Esophagus (tissue), 2 donors: Measurements from ENCODE around the gene ZNF705A. TPM values are rescaled to one million over a fixed set of nuclear protein-coding genes. Genes with fewer than 3 reads are reported as not detected.
"Not testable (repeated sequence)": the region's sequence is repeated elsewhere in the genome, so short reads cannot be mapped to it uniquely, and the experiment has no call there.

Experiments used
- H3K27ac ChIP-seq, 2 donors: one replicate each; pipeline ENCODE4 v1.5.1; 2013; ENCODE audit warnings: low read depth in 2 of 2, mild to moderate bottlenecking in 2 of 2, inconsistent platforms in 1 of 2, low read length in 1 of 2, moderate library complexity in 1 of 2
- H3K27me3 ChIP-seq, 2 donors: one replicate each; pipeline ENCODE4 v1.6.1; 2013; ENCODE audit warnings: low read length in 2 of 2, control low read depth in 1 of 2, mild to moderate bottlenecking in 1 of 2; ENCODE audit not compliant: insufficient read depth in 2 of 2, control insufficient read depth in 1 of 2
- H3K36me3 ChIP-seq, 2 donors: one replicate each; pipeline ENCODE4 v1.6.1; 2013; ENCODE audit warnings: low read length in 1 of 2; ENCODE audit not compliant: control insufficient read depth in 2 of 2, insufficient read depth in 2 of 2
- H3K4me1 ChIP-seq, 2 donors: one replicate each; pipeline ENCODE4 v1.6.1; 2013; ENCODE audit warnings: low read length in 1 of 2; ENCODE audit not compliant: control insufficient read depth in 2 of 2, insufficient read depth in 2 of 2
- H3K4me3 ChIP-seq, 2 donors: one replicate each; pipeline ENCODE4 v1.5.1; 2013; ENCODE audit warnings: low read length in 2 of 2, mild to moderate bottlenecking in 2 of 2, low read depth in 1 of 2, moderate library complexity in 1 of 2
- H3K9me3 ChIP-seq, 2 donors: one replicate each; pipeline ENCODE4 v1.6.1; 2013; ENCODE audit warnings: mild to moderate bottlenecking in 2 of 2, low read depth in 1 of 2, low read length in 1 of 2, moderate library complexity in 1 of 2; ENCODE audit not compliant: control insufficient read depth in 2 of 2, insufficient read depth in 1 of 2
- WGBS, 2 donors: extraction: QIAGEN DNeasy Blood & Tissue Kit; methylation state at CpG; one replicate each; pipeline ENCODE4 v1.1.7; 2013; 5-methylcytosine and 5-hydroxymethylcytosine counted together
- polyA plus RNA-seq, 2 donors: library from polyadenylated mRNA; stranded (reverse); fragments of 200-250 nt; gene quantifications; one replicate each; pipeline ENCODE4 v1.2.3, GENCODE V29; 2013
- donor health status: healthy with polysubstance abuse.
- donor health status: Bipolar disorder and iron deficiency.

ZNF705A gene
- polyA plus RNA-seq, 2 donors: not detected

GRCh38 chr12:8183346-8183745 lies 26.5 kb downstream of the ZNF705A start:
- not testable (repeated sequence) for H3K9me3 ChIP-seq, H3K27me3 ChIP-seq, H3K4me3 ChIP-seq, H3K27ac ChIP-seq, H3K36me3 ChIP-seq, H3K4me1 ChIP-seq
- WGBS, 2 donors: 92 to 98% methylated on average over 20 to 23 of the region's 23 CpGs

DNA sequence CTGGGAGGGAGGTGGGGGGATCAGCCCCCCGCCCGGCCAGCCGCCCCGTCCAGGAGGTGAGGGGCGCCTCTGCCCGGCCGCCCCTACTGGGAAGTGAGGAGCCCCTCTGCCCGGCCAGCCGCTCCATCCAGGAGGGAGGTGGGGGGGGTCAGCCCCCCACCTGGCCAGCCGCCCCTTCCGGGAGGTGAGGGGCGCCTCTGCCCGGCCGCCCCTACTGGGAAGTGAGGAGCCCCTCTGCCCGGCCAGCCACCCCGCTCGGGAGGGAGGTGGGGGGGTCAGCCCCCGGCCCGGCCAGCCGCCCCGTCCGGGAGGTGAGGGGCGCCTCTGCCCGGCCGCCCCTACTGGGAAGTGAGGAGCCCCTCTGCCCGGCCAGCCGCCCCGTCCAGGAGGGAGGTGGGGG lies 27.4 kb downstream of the ZNF705A start:
- H3K4me1 ChIP-seq, H3K4me3 ChIP-seq, H3K27me3 ChIP-seq, H3K36me3 ChIP-seq, H3K27ac ChIP-seq, H3K9me3 ChIP-seq: not testable (repeated sequence)
- 93 to 100% methylated on average over 2 to 24 of the region's 28 CpGs for WGBS, 2 donors

DNA sequence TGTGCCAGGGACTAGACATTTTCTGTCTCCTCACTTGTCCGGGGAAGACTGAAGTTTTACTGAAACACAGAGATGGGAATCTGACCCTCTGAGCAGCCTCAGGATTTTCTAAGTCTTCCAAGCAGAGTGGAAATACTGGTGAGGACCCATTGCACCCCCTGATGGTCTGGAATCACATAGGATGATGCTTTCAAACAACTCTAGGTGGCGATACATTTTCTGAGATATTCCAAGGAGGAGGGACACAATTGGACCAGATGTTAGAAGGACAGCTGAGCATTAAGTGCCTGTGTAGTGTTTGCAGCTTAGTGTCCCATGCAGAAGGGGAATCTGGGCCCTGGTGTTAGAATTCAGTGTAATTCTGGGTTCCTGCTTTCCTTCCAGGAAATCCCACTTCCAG lies 31.3 kb downstream of the ZNF705A start:
- not testable (repeated sequence) for H3K9me3 ChIP-seq, H3K4me1 ChIP-seq, H3K27me3 ChIP-seq, H3K27ac ChIP-seq, H3K36me3 ChIP-seq, H3K4me3 ChIP-seq
- WGBS, 2 donors: 81 to 83% methylated on average over 2 of the region's 2 CpGs

DNA sequence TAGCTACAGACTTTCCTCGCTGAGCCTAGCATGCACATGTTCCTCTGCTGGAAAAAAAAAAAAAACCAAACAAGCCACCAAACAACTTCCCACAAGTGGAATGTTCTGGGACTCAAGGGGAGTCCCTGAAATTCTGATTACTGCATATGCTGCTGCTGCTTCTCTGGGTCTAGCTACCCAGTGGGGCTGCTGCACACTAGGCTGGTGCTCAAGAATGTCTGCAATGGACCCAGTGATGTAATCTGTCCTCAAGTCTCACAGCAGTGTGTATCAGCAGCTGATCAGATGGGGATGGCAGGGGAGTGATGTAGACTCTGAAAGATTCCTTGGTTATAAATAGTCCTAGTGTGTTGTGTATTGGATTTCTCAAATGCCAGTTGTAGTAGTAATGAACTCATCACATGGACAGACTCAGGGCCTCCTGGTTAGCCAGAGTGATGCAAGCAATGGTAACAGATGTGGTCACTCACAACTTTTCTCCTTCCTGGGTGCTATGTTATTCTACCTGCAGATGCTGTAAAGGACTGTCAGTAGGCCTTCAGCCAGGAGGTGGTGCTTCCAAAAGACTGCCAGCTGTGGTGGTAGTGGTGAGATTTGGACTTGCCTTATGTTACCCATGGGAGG lies 41.0 kb downstream of the ZNF705A start:
- H3K36me3 ChIP-seq, H3K27ac ChIP-seq, H3K4me3 ChIP-seq, H3K27me3 ChIP-seq, H3K4me1 ChIP-seq, H3K9me3 ChIP-seq: not testable (repeated sequence)
- 89 to 100% methylated on average over 1 of the region's 1 CpG for WGBS, 2 donors

DNA sequence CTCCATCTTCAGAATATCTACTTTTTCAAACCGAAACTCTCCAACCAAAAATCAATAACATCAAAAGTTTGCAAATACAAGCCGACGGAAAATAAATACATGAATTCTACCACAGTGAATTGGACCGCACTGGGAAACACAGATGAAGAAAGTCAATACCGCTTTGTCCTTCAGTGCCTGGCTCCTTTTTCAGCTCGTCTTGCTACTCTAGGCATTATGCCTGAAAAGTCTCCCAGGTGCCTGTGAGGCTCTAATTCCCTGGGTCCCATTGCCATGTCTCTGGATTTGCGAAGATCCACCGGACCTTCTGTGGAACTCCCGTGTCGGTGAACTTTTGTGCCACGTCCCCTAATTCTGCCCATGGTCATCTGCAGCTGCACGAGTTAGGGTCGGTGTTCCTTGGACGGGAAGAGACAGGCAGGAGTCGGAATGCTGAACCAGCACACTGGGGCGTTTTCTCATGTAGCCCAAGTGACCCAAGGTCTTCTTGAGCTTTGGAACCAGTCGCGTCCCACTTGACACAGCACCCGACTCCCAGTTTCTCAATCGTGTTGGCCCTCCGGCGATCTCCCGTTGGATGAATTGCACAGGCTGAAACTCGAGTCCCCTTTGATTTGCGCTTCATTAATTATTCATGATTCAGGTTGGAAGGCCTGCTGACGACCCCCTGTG lies 62.0 kb downstream of the ZNF705A start:
- not testable (repeated sequence) for H3K27me3 ChIP-seq, H3K36me3 ChIP-seq, H3K4me1 ChIP-seq, H3K9me3 ChIP-seq, H3K27ac ChIP-seq, H3K4me3 ChIP-seq
- 78 to 84% methylated on average over 26 of the region's 26 CpGs for WGBS, 2 donors

- WGBS, 2 donors: 72 to 76% methylated on average over 21 of the region's 21 CpGs
- not testable (repeated sequence) for H3K4me1 ChIP-seq, H3K36me3 ChIP-seq, H3K27me3 ChIP-seq, H3K4me3 ChIP-seq, H3K27ac ChIP-seq, H3K9me3 ChIP-seq
These were observed 64.6 kb downstream of the ZNF705A start for GRCh38 chr12:8221375-8221774.

- not testable (repeated sequence) for H3K36me3 ChIP-seq, H3K9me3 ChIP-seq, H3K4me3 ChIP-seq, H3K4me1 ChIP-seq, H3K27ac ChIP-seq, H3K27me3 ChIP-seq
- 90 to 92% methylated on average over 20 to 21 of the region's 21 CpGs for whole genome bisulfite sequencing, 2 donors
These were observed 65.0 kb downstream of the ZNF705A start for GRCh38 chr12:8221844-8222243.

- WGBS, 2 donors: 86 to 89% methylated on average over 16 of the region's 16 CpGs
- H3K4me3 ChIP-seq, H3K4me1 ChIP-seq, H3K27me3 ChIP-seq, H3K27ac ChIP-seq, H3K36me3 ChIP-seq, H3K9me3 ChIP-seq: not testable (repeated sequence)
These were observed 65.5 kb downstream of the ZNF705A start for GRCh38 chr12:8222303-8222702.

- not testable (repeated sequence) for H3K27ac ChIP-seq, H3K27me3 ChIP-seq, H3K4me3 ChIP-seq, H3K9me3 ChIP-seq, H3K4me1 ChIP-seq, H3K36me3 ChIP-seq
- 81 to 85% methylated on average over 13 of the region's 13 CpGs for WGBS, 2 donors
These were observed 66.8 kb downstream of the ZNF705A start for GRCh38 chr12:8223646-8224045.

- H3K4me1 ChIP-seq: not testable (repeated sequence)
- 93 to 95% methylated on average over 11 of the region's 11 CpGs for WGBS, 2 donors
These were observed 68.0 kb downstream of the ZNF705A start for GRCh38 chr12:8224782-8225181.

More at GRCh38 chr12:8224782-8225181, 68.0 kb downstream of the ZNF705A start:
- not testable (repeated sequence) for H3K9me3 ChIP-seq, H3K36me3 ChIP-seq, H3K27me3 ChIP-seq, H3K27ac ChIP-seq, H3K4me3 ChIP-seq
